ENCODE measurements around the gene SLC44A1. TPM values are rescaled to one million over a fixed set of nuclear protein-coding genes. Genes with fewer than 3 reads are reported as not detected.

The SLC44A1 gene
- total and polyA plus RNA-seq, 10 of the 15 experiments (the other 5 are each of a cell fraction or from before 2014, with no cell fraction given) = 2.4 to 21.2 (median 12.4) TPM

GRCh38 chr9:105299190-105299854 is 54.9 kb downstream of the SLC44A1 start:
- H3K27ac ChIP-seq (ENCODE audit: control insufficient read depth, insufficient read depth) = no peak overlapping the region
- no peak overlapping the region for H3K4me3 ChIP-seq
- H3K27me3 ChIP-seq (replicated peaks in 1 of 2; ENCODE audit: control insufficient read depth in 2 of 2, insufficient read depth in 2 of 2, low read length in 1 of 2) = no peaks in the 10 kb centered on the region
- no peaks in the 10 kb centered on the region for H4K20me1 ChIP-seq (ENCODE audit: control insufficient read depth, insufficient read depth)
- CTCF ChIA-PET = interaction anchor here (1.2 kb wide), 1 partner anchor 24 kb away, joined by 3 read pairs; no protein-coding TSS in a partner anchor
- ATAC-seq = peak; percentile 26; the same call in 1 of the 3 replicates
- no peaks in the 10 kb centered on the region for H3K79me2 ChIP-seq (ENCODE audit: control insufficient read depth, insufficient read depth, low read length)
- intact Hi-C loops (cut with micrococcal nuclease; ENCODE audit: unreplicated experiment) (no loop called here), in situ Hi-C loops (cut with MboI) (no loop called here)
- peak; percentile 7 for FAIRE-seq
- RAD21 ChIA-PET (ENCODE audit: unreplicated experiment) = no interaction called here
- no peaks in the 10 kb centered on the region for H3K36me3 ChIP-seq (ENCODE audit: control insufficient read depth in 2 of 2, insufficient read depth in 2 of 2, low read length in 1 of 2)
- no peak for DNase-seq (ENCODE audit: low read depth, low spot score)
- H3K4me1 ChIP-seq (ENCODE audit: control insufficient read depth, insufficient read depth, low read length) = no peaks in the 10 kb centered on the region
- H3K9ac ChIP-seq (ENCODE audit: control insufficient read depth, insufficient read depth, low read length) = no peak overlapping the region
- TF ChIP-seq BMI1 (IDR thresholded peaks at IDR 0.05; ENCODE audit: borderline replicate concordance) (no peak), CREM (IDR thresholded peaks at IDR 0.05; ENCODE audit: low read depth) (0 out of 2 replicates have a peak, but pooled peaks have one; percentile 19), JUNB (IDR thresholded peaks at IDR 0.05) (peak; percentile 69), RUNX3 (IDR thresholded peaks at IDR 0.05; ENCODE audit: low read length) (peak; percentile 8; the same call in 1 of the 2 replicates)
- WGBS (ENCODE audit: insufficient coverage, insufficient replicate concordance, low lambda C conversion rate, missing lambda C conversion rate) = 49% methylated on average over 7 of the region's 7 CpGs
- no TSS peak for BruUV-seq (replicated peaks)
- POLR2A ChIA-PET = no interaction called here
- H3K4me2 ChIP-seq (ENCODE audit: control insufficient read depth, insufficient read depth) = no peak overlapping the region
- no peaks in the 10 kb centered on the region for H3K9me3 ChIP-seq (replicated peaks; ENCODE audit: control insufficient read depth, insufficient read depth, low read length)
- SMC1A ChIA-PET (ENCODE audit: uncharacterized antibody, unreplicated experiment) = interaction anchor here (0.9 to 3.3 kb wide), 4 partner anchors 9 to 70 kb away, joined by 3 to 8 read pairs (median 3); no protein-coding TSS in a partner anchor
- H2AFZ ChIP-seq (ENCODE audit: control insufficient read depth, low read depth, low read length) = no peak overlapping the region

DNA sequence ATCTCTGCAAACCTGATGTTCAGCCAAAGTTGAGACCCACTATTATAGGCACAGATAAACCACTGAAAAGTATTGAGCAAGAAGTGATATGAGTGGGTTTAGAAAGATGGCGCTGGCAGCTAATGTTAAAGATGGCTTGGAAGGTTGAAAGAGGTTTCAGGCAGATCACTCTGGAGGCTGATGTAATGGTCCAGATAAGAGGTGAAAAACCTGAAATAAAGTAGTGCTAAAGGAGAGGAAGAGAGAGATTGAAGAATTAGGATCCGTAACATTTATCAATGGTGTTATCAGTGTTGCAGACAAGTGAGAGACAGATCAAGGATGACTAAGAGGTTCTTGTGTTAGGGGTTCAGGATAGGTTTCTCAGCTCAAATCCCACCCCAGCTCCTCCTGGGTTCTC is 58.3 kb downstream of the SLC44A1 start:
- Histone ChIP-seq H3K79me2 (ENCODE audit: control insufficient read depth, insufficient read depth, low read length) (no peaks in the 10 kb centered on the region), H3K4me2 (ENCODE audit: control insufficient read depth, insufficient read depth) (no peak overlapping the region), H3K27ac (ENCODE audit: control insufficient read depth, insufficient read depth) (no peak overlapping the region), H3K27me3 (replicated peaks in 1 of 2; ENCODE audit: control insufficient read depth in 2 of 2, insufficient read depth in 2 of 2, low read length in 1 of 2) (no peaks in the 10 kb centered on the region), H3K9ac (ENCODE audit: control insufficient read depth, insufficient read depth, low read length) (no peak overlapping the region), H3K4me3 (no peak overlapping the region), H3K9me3 (replicated peaks; ENCODE audit: control insufficient read depth, insufficient read depth, low read length) (no peaks in the 10 kb centered on the region), H3K4me1 (ENCODE audit: control insufficient read depth, insufficient read depth, low read length) (peaks cover 11% of the 10 kb centered on the region), H3K36me3 (ENCODE audit: control insufficient read depth in 2 of 2, insufficient read depth in 2 of 2, low read length in 1 of 2) (no peaks in the 10 kb centered on the region), H4K20me1 (ENCODE audit: control insufficient read depth, insufficient read depth) (no peaks in the 10 kb centered on the region), H2AFZ (ENCODE audit: control insufficient read depth, low read depth, low read length) (no peak overlapping the region)
- no peak for ATAC-seq
- TF ChIP-seq POLR2AphosphoS5 (IDR thresholded peaks at IDR 0.05; ENCODE audit: low read length) (no peak), GABPA (IDR thresholded peaks at IDR 0.05; ENCODE audit: low read depth) (no peak), MTA3 (IDR thresholded peaks at IDR 0.05; ENCODE audit: borderline replicate concordance, low read length) (no peak), TARDBP (IDR thresholded peaks at IDR 0.05; ENCODE audit: borderline replicate concordance) (no peak), FOS (IDR thresholded peaks at IDR 0.05; ENCODE audit: borderline replicate concordance, extremely low read depth, insufficient read length) (no peak), BACH1 (IDR thresholded peaks at IDR 0.05; ENCODE audit: borderline replicate concordance) (no peak), HDGF (IDR thresholded peaks at IDR 0.05) (no peak), NFYA (IDR thresholded peaks at IDR 0.05; ENCODE audit: borderline replicate concordance, low read depth, low read length) (no peak), SIN3A (IDR thresholded peaks at IDR 0.05; ENCODE audit: low read depth, low read length) (no peak), ZBED1 (IDR thresholded peaks at IDR 0.05; ENCODE audit: borderline replicate concordance) (no peak), MEF2A (IDR thresholded peaks at IDR 0.05; ENCODE audit: insufficient read depth, low read depth, low read length) (no peak)
- no peak for DNase-seq (ENCODE audit: low read depth, low spot score)
- no peak for FAIRE-seq
- RAD21 ChIA-PET (ENCODE audit: unreplicated experiment) = interaction anchor here (1.1 kb wide), 1 partner anchor 72 kb away, joined by 3 read pairs; no protein-coding TSS in a partner anchor
- WGBS (ENCODE audit: insufficient coverage, insufficient replicate concordance, low lambda C conversion rate, missing lambda C conversion rate) = 95% methylated on average over 2 of the region's 2 CpGs
- POLR2A ChIA-PET = interaction anchor here (0.6 kb wide), 1 partner anchor 87 kb away, joined by 3 read pairs; no protein-coding TSS in a partner anchor
- SMC1A ChIA-PET (ENCODE audit: uncharacterized antibody, unreplicated experiment) = interaction anchor here (0.7 to 1.9 kb wide), 5 partner anchors 11 to 111 kb away, joined by 3 to 7 read pairs (median 4); no protein-coding TSS in a partner anchor
- in situ Hi-C loops (cut with MboI) (no loop called here), intact Hi-C loops (cut with micrococcal nuclease; ENCODE audit: unreplicated experiment) (no loop called here)
- no TSS peak for BruUV-seq (replicated peaks)
- CTCF ChIA-PET = interaction anchor here (1.0 kb wide), 1 partner anchor 103 kb away, joined by 3 read pairs; no protein-coding TSS in a partner anchor

All from GM12878 (cell line).